ENCODE results near the gene PRKAG1. TPM values are rescaled to one million over a fixed set of nuclear protein-coding genes. Genes with fewer than 3 reads are reported as not detected.

Gene PRKAG1
- total RNA-seq, 1 donor from 2014 or later = 49.2 TPM

DNA sequence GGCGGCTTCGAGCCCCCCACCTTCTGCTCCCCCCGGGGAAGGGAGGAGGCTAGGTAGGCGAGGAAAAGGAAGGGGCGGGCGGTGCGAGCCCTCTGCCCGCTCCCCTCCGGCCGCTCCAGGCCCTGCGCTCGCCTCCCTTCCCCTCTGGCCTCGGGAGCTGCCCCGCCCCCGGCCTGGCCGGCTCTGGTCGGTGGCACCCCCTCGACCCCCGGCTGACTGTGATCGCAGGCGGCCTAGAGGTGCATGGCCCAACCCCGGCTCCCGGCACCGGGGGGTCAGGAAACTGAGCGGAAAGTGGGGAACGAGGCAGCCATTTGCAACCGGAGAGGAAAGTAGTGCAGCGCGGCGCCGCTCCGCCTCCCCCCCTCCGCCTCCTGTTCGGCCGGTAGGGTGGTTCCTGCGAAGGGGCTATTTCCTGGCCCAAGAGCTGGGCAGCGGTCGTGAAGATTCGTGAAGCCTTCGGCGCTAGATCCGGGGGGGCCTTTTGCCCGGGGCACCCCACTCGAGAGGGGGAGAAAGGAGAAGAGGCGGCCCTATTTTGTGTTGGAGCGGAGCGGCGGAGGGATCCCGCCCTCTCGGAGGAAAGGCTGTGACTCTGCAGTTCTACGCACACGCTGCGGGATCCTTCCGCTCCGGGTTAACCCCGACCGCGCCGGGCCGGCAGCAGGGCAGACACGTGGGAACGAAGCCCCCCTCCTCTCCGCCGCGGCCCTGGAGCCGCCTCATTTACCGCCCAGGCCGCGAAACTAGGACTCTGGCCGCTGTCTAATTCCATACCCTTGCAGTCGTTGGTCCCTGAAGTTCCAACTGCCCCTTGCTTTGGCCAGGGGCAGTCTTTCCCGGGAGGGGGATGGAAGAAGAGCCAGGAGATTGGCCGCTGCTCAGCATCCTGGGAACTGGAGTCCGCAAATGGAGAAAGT lies 41.9 kb upstream of the PRKAG1 start, which contains the start of gene KMT2D:
Gene KMT2D, minus strand, starts transcription at position 558 of the 920 bp plus-strand sequence. CDS start 5,470 bp downstream, outside the sequence.
- no peaks in the 10 kb centered on the region for H3K27me3 ChIP-seq (ENCODE audit: low read depth)
- TF ChIP-seq, protein P1, sequence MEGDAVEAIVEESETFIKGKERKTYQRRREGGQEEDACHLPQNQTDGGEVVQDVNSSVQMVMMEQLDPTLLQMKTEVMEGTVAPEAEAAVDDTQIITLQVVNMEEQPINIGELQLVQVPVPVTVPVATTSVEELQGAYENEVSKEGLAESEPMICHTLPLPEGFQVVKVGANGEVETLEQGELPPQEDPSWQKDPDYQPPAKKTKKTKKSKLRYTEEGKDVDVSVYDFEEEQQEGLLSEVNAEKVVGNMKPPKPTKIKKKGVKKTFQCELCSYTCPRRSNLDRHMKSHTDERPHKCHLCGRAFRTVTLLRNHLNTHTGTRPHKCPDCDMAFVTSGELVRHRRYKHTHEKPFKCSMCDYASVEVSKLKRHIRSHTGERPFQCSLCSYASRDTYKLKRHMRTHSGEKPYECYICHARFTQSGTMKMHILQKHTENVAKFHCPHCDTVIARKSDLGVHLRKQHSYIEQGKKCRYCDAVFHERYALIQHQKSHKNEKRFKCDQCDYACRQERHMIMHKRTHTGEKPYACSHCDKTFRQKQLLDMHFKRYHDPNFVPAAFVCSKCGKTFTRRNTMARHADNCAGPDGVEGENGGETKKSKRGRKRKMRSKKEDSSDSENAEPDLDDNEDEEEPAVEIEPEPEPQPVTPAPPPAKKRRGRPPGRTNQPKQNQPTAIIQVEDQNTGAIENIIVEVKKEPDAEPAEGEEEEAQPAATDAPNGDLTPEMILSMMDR (IDR thresholded peaks at IDR 0.05) = peak; percentile 19
- ATAC-seq = peak; percentile 88 to 92
- H3K9me3 ChIP-seq = no peaks in the 10 kb centered on the region
- H3K4me3 ChIP-seq = peak within 1 kb of the TSS; percentile 95
- DNase-seq = peak; percentile 95
- H3K4me1 ChIP-seq = peaks cover 50% of the 10 kb centered on the region
- intact Hi-C loops (cut with DNase I) = no loop called here
- H3K36me3 ChIP-seq = peaks cover under 1% of the 10 kb centered on the region
- peak within 1 kb of the TSS; percentile 98 for H3K27ac ChIP-seq

DNA sequence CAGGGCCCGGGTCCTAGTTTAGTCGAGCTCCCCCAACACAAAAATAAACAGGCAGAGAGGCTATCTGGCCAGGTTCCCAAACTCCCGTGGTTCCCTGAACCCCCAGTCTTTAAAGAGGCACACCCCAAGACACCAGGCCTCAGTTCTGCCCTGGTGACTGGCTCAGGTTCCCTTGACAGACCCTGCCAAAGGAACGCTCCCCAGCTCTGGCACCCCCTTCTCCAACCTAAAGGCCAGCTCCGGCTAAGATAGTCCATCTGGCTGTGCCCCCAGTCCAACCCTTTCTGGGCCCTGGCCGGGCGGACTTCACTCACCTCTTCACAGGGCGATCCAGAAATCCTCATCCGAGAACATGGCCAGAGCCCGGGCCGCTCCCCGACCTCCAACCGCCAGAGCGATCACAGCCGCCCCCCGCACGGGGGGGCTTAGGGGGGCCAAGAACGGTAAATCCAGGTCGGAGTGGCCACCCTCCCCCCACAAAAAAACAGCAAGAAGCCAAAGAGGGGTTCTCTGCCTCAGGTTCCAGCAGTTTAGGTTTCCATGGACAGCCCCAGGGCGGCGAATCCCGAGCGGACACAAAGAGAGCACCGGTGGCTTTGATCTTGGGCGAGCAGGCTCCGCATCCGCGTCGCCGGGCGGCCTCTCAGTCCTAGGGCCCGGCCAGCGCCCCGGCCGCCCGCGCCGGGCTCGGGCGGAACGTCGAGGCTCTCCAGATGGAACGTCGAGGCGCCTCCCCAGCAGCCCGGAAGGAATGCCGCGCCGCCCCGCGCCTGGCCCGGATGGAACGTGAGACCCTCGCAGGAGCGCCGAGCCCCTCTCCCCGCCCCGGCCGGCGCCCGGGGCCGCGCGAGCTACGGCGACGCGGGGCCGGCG lies 41.0 kb upstream of the PRKAG1 start:
- Histone ChIP-seq H3K4me3 (peak overlapping the region; percentile 95), H3K9me3 (no peaks in the 10 kb centered on the region), H3K4me1 (peaks cover 56% of the 10 kb centered on the region), H3K27ac (peak overlapping the region; percentile 98), H3K27me3 (ENCODE audit: low read depth) (no peaks in the 10 kb centered on the region), H3K36me3 (peaks cover 10% of the 10 kb centered on the region)
- ATAC-seq (peak; percentile 1 to 10), DNase-seq (no peak)
- intact Hi-C loops (cut with DNase I) = no loop called here
- TF ChIP-seq, protein P1 (IDR thresholded peaks at IDR 0.05) = no peak

DNA sequence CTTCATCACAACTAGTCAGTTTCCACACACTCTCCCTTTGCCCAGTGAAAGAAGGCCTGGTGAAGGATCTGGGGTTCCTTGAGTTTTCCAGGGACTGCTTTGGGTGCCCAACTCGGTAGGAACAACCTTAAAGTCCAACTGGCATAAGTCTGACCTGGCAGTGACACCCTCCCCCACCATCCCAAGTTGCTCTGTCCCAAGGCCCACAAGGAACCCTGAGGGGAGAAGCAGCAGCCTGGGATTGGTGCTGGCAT lies 40.4 kb upstream of the PRKAG1 start:
- H3K27ac ChIP-seq = peak overlapping the region; percentile 98
- no peaks in the 10 kb centered on the region for H3K27me3 ChIP-seq (ENCODE audit: low read depth)
- DNase-seq (no peak), ATAC-seq (no peak)
- H3K4me1 ChIP-seq = peaks cover 52% of the 10 kb centered on the region
- H3K9me3 ChIP-seq = no peaks in the 10 kb centered on the region
- peak overlapping the region; percentile 95 for H3K4me3 ChIP-seq
- TF ChIP-seq, protein P1 (IDR thresholded peaks at IDR 0.05) = no peak
- peaks cover 16% of the 10 kb centered on the region for H3K36me3 ChIP-seq
- intact Hi-C loops (cut with DNase I) = no loop called here

DNA sequence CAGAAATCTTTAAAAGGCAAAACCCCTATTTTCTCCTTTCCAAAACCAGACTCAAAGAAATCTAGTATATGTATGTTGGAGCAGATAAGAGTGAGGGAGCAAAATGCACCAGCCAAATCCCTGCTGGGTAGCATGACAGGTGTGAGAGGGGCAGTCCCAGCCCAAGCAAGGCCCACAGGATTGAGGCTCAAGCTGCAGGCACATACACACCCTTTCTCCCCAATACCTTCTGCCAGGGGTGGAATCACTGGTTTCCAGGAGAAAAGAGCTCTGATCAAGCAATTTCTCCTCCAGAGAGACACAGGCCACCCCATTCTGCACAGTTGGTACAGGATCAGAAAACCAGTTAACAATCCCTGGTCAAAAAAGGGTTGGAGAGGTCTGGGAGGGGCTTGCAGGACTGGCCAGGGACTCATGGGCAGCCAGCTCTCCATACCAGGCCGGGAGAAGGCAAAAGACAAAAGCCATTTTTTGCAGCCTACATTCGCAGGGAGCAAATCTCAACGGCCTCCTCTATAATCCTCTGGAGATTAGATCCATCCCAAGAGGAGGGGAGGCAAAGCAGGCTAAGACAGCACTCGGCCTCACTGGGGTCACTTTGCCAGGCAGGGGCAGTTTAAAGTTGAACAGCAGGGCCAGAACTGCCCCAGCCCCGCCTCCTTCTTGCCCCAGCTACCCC lies 39.9 kb upstream of the PRKAG1 start:
- TF ChIP-seq, protein P1 (IDR thresholded peaks at IDR 0.05) = no peak
- Histone ChIP-seq H3K4me3 (peak overlapping the region; percentile 95), H3K27ac (peak overlapping the region; percentile 98), H3K4me1 (peaks cover 48% of the 10 kb centered on the region), H3K36me3 (peaks cover 20% of the 10 kb centered on the region), H3K9me3 (no peaks in the 10 kb centered on the region), H3K27me3 (ENCODE audit: low read depth) (no peaks in the 10 kb centered on the region)
- ATAC-seq = no peak
- intact Hi-C loops (cut with DNase I) = no loop called here
- no peak for DNase-seq

DNA sequence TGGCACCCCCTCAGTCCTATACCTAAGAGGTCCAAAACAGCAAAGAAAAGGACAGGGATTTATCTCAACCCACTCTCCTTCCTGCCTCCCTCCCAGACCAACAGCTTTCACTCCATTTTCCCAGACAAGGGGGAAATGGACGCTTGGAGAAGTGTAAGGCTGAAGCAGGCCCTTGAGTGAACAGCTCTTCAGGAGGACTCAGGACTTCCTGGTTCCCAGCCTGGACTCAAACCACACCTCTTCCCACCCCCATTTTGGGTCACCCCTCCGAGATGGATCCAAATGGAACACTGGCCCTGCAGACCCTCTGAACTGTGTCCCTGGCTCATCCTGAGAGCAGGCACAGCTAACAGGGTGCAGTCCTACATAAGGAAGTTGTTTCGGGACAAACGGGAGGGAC lies 39.3 kb upstream of the PRKAG1 start:
- DNase-seq = no peak

More for the DNA sequence above, 39.3 kb upstream of the PRKAG1 start:
- Histone ChIP-seq H3K27me3 (ENCODE audit: low read depth) (no peaks in the 10 kb centered on the region), H3K9me3 (no peaks in the 10 kb centered on the region), H3K36me3 (peaks cover 26% of the 10 kb centered on the region), H3K27ac (peak overlapping the region; percentile 98), H3K4me1 (peaks cover 48% of the 10 kb centered on the region), H3K4me3 (peak overlapping the region; percentile 95)
- TF ChIP-seq, protein P1 (IDR thresholded peaks at IDR 0.05) = no peak
- peak; percentile 22 to 54 for ATAC-seq
- intact Hi-C loops (cut with DNase I) = no loop called here
